GM19455 (cell line): ENCODE data around the gene MMP1.

Experiments
- ATAC-seq: cut with Tn5 transposase; IDR thresholded peaks from one replicate; pipeline ENCODE4 v1.9.1; 2021; ENCODE audit not compliant: unreplicated experiment

MMP1 gene

GRCh38 chr11:102807921-102808320 is 10.0 kb upstream of the MMP1 start:
- no peak for ATAC-seq

DNA sequence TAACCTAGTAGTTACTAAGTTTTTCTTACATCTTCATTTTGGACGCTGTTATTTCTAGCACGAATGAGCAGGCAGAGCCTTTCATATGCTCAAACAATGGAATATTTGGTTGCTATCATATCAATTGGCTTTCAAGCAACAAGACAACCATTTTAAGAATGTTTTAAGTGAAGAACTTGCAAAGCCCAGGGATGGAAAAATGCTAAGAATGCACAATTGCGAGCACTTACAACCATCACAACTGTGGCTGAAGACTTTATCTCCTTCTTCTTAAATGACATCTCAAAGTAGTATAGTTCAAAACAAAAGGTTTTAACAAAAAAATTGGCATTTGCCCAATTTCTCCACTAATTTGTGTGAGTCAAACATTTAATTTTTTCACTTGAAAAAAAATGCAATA is 8.3 kb upstream of the MMP1 start:
- ATAC-seq, result no peak

- ATAC-seq, result no peak
These were observed 4.4 kb upstream of the MMP1 start for GRCh38 chr11:102802341-102802740.

DNA sequence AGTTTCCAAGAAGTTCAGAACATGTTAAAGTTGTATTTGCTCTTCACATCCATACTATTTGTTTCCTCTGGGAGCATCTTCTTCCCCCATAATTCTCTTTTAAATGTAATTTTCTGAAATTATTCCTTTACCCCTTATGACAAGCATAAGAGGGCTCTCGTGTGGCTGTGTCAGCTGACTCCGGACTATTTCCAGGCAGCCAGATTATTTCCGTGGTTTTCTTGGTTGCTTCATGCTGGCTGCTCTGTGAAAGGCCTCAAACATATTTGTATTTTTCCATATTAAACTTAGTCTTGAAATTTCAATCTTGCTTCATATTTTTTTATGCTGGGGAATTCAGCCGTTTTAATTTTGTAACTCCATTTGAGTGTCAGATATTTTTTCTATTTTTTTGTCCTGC is 2.8 kb upstream of the MMP1 start:
- ATAC-seq, result no peak

DNA sequence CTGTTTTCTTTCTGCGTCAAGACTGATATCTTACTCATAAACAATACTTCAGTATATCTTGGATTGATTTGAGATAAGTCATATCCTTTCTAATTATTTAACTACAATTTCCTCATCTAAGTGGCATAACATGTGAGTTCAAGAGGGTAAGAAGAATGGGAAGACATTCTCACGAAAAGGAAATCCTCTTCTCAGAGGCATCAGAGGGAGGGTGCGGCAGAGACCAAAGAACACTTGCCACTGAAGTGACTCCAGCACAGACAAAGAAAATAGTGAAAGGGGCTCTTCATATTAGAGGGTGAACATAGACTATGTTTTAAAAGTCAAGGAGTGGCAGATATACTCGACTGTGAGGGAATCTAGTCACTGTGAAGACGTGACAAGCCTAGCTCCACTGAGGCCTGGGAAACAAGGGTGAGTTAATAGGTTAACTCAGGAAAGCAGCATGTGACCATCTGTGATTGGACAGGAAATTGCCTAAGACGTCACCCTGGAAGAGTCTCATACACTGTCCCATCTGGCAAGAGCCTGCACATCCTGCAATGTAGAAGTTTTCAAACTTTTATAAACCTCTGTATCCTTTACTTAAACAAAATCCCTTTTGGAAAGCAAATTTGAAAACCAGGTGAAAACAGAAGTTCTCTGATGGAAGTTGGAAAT is 1.9 kb upstream of the MMP1 start:
- no peak for ATAC-seq

- peak; percentile 81 for ATAC-seq
These were observed 3.6 kb downstream of the MMP1 start for GRCh38 chr11:102794382-102794781.

DNA sequence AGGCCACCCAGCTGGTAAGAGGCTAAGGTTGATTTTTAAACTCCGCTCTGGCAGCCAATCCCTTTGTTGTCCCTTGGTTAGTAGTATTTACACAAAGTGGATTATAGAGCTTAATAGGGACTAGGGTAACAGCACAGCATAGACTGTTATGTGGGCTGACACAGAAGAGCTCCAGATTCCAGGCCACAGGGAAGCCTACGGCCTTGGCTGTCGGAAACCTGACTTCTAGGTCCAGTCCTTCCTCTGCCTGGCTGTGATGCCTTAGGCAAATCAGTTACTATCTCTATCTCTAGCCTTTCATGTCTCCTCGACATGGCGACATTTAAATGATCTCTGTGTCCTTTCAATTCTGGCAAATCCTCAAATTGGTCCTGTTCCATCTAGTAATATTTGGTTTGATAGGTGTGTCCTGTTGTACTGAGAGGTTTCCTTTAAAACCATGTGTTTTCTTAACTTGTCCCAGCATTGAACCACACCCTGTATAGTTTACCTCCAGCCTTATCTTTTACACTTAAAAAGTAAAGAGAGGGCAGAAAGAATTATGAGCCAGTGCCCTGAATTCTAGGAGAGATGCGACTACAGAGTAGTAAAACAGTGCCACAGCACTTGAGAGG is 4.2 kb downstream of the MMP1 start:
- ATAC-seq, result no peak

DNA sequence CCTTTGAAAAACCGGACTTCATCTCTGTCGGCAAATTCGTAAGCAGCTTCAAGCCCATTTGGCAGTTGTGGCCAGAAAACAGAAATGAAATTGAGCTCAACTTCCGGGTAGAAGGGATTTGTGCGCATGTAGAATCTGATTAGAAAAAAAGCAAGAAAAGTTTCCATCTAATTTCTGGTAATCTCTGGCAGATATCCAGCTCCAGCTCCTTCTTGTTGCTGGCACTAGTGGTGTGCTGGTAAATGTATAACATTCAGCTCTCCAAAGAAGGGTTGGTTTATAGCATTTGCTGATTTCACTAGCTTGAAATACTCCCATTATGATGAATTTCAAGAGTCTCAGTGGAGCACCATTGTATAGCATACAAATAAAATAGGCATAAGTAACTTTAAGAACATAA is 5.4 kb downstream of the MMP1 start:
- no peak for ATAC-seq

- no peak for ATAC-seq
These were observed 6.5 kb downstream of the MMP1 start for GRCh38 chr11:102791271-102792036.

DNA sequence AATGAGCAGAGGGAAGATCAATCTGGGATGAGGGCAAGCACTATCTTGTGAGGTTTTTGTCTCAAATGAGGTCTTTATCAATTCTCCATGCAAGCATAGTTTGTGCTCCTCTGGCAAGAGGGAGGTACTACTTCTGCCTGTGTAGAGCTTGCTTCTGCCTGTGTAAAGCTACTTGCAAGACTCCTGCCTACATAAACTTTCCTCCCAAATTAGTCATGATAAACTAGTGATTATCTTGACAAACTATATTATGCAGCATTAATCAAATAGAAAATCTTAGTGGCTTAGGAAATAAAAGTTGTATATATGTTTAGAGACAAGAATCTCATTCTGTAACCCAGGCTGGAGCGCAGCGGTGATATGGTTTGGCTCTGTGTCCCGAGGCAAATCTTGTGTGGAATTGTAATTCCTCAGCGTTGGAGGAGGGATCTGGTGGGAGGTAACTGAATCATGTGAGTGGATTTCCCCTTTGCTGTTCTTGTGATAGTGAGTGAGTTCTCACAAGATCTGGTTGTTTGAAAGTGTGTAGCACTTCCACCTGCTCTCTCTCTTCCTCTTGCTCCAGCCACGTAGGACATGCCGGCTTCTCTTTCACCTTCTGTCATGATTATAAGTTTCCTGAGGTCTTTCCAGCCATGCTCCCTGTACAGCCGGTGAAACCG is 9.5 kb downstream of the MMP1 start:
- no peak for ATAC-seq

DNA sequence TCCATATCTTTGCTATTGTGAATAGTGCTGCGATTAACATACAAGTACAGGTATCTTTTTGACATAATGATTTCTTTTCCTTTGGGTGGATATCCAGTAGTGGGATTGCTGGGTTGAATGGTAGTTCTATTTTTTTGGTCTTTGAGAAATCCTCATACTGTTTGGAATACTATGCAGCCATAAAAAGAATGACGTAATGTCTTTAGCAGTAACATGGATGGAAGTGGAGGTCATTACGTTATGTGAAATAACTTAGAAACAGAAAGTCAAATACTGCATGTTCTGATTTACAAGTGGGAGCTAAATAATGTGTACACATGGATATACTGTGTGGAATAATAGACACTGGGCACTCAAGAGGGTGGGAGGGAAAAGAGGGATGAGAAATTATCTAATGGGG is 13.6 kb downstream of the MMP1 start:
- ATAC-seq, result no peak

GRCh38 chr11:102783720-102784119 is 14.2 kb downstream of the MMP1 start:
- no peak for ATAC-seq

GRCh38 chr11:102783016-102783415 is 14.9 kb downstream of the MMP1 start:
- no peak for ATAC-seq

- ATAC-seq, result no peak
These were observed 16.3 kb downstream of the MMP1 start for GRCh38 chr11:102781676-102782075.

DNA sequence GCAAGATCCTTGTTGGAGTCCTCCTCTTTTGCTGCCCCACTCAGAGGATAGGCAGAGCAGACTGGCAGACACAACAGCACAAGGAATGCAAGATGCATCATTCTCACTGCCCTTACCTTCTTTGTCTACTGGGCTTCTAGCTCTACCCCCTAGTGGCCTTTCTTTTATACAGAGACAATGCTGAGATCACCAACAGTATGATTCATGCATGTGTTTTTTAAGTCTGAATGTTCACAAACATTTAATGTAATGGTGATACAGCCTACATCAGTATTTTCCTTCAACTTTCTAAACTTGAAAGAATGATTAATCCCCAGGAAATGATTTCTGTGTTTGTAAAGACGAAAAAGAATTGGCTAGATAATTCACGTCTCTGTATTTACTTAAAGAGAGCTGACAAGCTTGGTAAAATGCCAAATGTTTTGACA is 17.5 kb downstream of the MMP1 start, which contains the start of gene MMP10:
Gene MMP10, minus strand, starts transcription at position 138 of the 428 bp plus-strand sequence. Its CDS starts 37 bp downstream, at position 101.
- ATAC-seq, result no peak

- no peak for ATAC-seq
These were observed 21.5 kb downstream of the MMP1 start for GRCh38 chr11:102776454-102776853.

GRCh38 chr11:102773386-102773785 is 24.6 kb downstream of the MMP1 start:
- no peak for ATAC-seq

DNA sequence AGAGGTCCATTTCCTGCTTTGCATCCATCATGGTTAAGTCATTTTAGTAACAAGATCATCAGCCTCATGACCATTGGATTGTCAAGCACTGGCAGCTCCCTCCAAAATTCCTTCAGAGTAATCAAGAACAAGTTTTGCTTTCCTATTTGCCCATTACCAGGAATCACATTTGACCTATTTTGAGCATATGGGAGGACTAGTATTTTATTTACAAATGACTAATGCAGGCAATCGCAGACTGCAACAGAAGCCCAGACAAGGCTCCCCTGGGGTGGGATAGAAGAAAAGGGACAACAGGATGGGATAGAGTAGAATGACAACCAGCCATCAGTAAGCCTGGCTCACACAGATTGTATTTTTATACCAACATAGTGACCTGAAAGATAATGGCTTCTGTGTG is 26.6 kb downstream of the MMP1 start:
- no peak for ATAC-seq

- no peak for ATAC-seq
These were observed 27.8 kb downstream of the MMP1 start for GRCh38 chr11:102770191-102770590.

- no peak for ATAC-seq
These were observed 30.2 kb downstream of the MMP1 start for GRCh38 chr11:102767800-102768199.

DNA sequence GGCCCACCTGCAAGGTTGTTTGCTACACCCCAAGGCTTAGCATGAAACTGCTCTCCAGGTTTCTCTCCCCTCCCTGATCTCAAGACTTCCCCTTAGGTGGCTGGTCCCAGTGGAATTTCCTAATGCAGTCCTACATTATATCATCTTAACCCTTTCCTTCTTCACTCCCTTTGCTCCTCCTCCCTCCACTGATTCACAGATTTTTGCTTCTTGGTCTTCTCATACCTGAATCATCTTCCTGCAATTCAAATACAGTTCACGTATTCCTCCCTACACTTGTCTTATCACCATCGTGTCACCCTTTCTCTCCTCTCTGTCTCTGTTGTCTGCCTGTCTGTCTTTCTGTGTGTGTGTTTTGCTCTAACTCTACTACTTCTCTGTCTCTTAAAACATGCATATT is 34.5 kb downstream of the MMP1 start:
- ATAC-seq, result no peak

GRCh38 chr11:102762361-102762767 is 35.6 kb downstream of the MMP1 start:
- ATAC-seq, result no peak
